K562 (cell line): Measurements from ENCODE around the gene RNF2. TPM values are rescaled to one million over a fixed set of nuclear protein-coding genes. Genes with fewer than 3 reads are reported as not detected.
A peak's percentile ranks its signal among the peaks of the same experiment; 100 is the strongest.

ENCODE experiments used
- ARID1B ChIP-seq: fragments of 450-650 bp; IDR thresholded peaks from 2 replicates; pipeline ENCODE4 v1.6.1; 2016; ENCODE audit warnings: antibody characterized with exemption, mild to moderate bottlenecking, inconsistent platforms
- BMI1 ChIP-seq: fragments of 150-350 bp; IDR thresholded peaks from 2 replicates; pipeline ENCODE4 v1.6.1; 2014; ENCODE audit warnings: low read length
- DACH1 ChIP-seq: fragments of 450-650 bp; IDR thresholded peaks from 2 replicates; pipeline ENCODE4 v1.6.1; 2018; ENCODE audit not compliant: partially characterized antibody
- E2F5 ChIP-seq: sonication (generic); formaldehyde crosslinking; IDR thresholded peaks from 2 replicates; pipeline ENCODE4 v1.8.0; 2022; ENCODE audit warnings: mild to moderate bottlenecking, missing genetic modification reagents
- EGR1 ChIP-seq: fragments of 450-650 bp; conservative IDR thresholded peaks from 2 replicates; pipeline ENCODE4 v1.6.1; 2017; ENCODE audit warnings: mild to moderate bottlenecking
- ESRRA ChIP-seq: fragments of 450-650 bp; IDR thresholded peaks from 2 replicates; pipeline ENCODE4 v1.6.1; 2014; ENCODE audit warnings: low read depth, mild to moderate bottlenecking, moderate library complexity, borderline replicate concordance
- ETS1 ChIP-seq: conservative IDR thresholded peaks from 2 replicates; pipeline ENCODE4 v1.6.1; 2011; ENCODE audit warnings: low read depth, mild to moderate bottlenecking, low read length; ENCODE audit not compliant: control insufficient read depth
- FOXO4 ChIP-seq: fragments of 450-650 bp; formaldehyde crosslinking; IDR thresholded peaks from 2 replicates; pipeline ENCODE4 v1.4.0; 2020; ENCODE audit warnings: mild to moderate bottlenecking, moderate library complexity
- GATAD2A ChIP-seq: fragments of 450-650 bp; IDR thresholded peaks from 2 replicates; pipeline ENCODE4 v1.6.1; 2017
- HINFP ChIP-seq: fragments of 450-650 bp; conservative IDR thresholded peaks from 2 replicates; pipeline ENCODE4 v1.6.1; 2016; ENCODE audit warnings: missing genetic modification characterization, low read depth, mild to moderate bottlenecking, control low read depth, missing compliant biosample characterization
- JUND ChIP-seq, 2 experiments: IDR thresholded peaks; 2 replicates in 1 of 2; 3 replicates in 1 of 2; pipeline ENCODE4 v1.6.1; 2011; ENCODE audit warnings: borderline replicate concordance in 2 of 2, low read depth in 2 of 2, low read length in 2 of 2, improper control_type of control experiment in 1 of 2, missing biosample characterization in 1 of 2, missing genetic modification characterization in 1 of 2, missing genetic modification reagents in 1 of 2
- MAZ ChIP-seq, 2 experiments: fragments of 450-650 bp in 1 of 2; sonication (generic) in 1 of 2; formaldehyde crosslinking; IDR thresholded peaks in 1 of 2; conservative IDR thresholded peaks in 1 of 2; 2 replicates each; pipeline versions ENCODE4 v1.4.0 to v1.5.0; 2020; ENCODE audit warnings: mild to moderate bottlenecking in 1 of 2, missing genetic modification reagents in 1 of 2
- MED1 ChIP-seq: sonication (generic); formaldehyde crosslinking; IDR thresholded peaks from 2 replicates; pipeline ENCODE4 v1.8.1; 2023; ENCODE audit warnings: missing genetic modification reagents, borderline replicate concordance
- MLX ChIP-seq, 2 experiments: fragments of 450-650 bp in 1 of 2; sonication (generic) in 1 of 2; formaldehyde crosslinking; conservative IDR thresholded peaks; 2 replicates each; pipeline versions ENCODE4 v1.4.0 to v1.8.1; 2020 to 2022; ENCODE audit warnings: mild to moderate bottlenecking in 1 of 2, missing genetic modification reagents in 1 of 2
- NFRKB ChIP-seq: fragments of 450-650 bp; IDR thresholded peaks from 2 replicates; pipeline ENCODE4 v1.6.1; 2016; ENCODE audit warnings: low read depth
- POLR2A ChIP-seq: fragments of 450-650 bp; conservative IDR thresholded peaks from 2 replicates; pipeline ENCODE4 v1.6.1; 2016
- RBM22 ChIP-seq: fragments of 200-400 bp; formaldehyde crosslinking; IDR thresholded peaks from 2 replicates; pipeline ENCODE4 v1.6.1; 2018; ENCODE audit warnings: low read length, low read depth; ENCODE audit not compliant: poor library complexity, severe bottlenecking
- RFX7 ChIP-seq: fragments of 250-450 bp; sonication (Bioruptor Pico); IDR thresholded peaks from 2 replicates; pipeline ENCODE4 v1.5.1; 2021; ENCODE audit warnings: mild to moderate bottlenecking
- SMAD4 ChIP-seq: fragments of 250-450 bp; sonication (Bioruptor Pico); conservative IDR thresholded peaks from 2 replicates; pipeline ENCODE4 v1.8.0; 2021; ENCODE audit warnings: inconsistent platforms, mild to moderate bottlenecking, moderate library complexity
- THAP7 ChIP-seq: fragments of 250-450 bp; sonication (Bioruptor Pico); IDR thresholded peaks from 2 replicates; pipeline ENCODE4 v1.5.0; 2021
- ZFPM2 ChIP-seq: fragments of 250-450 bp; sonication (Bioruptor Pico); IDR thresholded peaks from 2 replicates; pipeline ENCODE4 v1.5.1; 2022; ENCODE audit warnings: mild to moderate bottlenecking
- polyA plus RNA-seq, 8 experiments: library from polyadenylated mRNA; depleted of rRNA in 4 of 8; stranded (reverse) in 5 of 8; unstranded in 3 of 8; fragments of >200 nt; fragmentation: Nextera tagmentation in 2 of 8; fragmentation: Illumina TruSeq in 1 of 8; extraction: Ambion mirVana in 2 of 8; extraction: Trizol in 1 of 8; gene quantifications; 2 replicates each; pipeline versions ENCODE4 v1.2.1 to v1.2.3, GENCODE V29; 2011 to 2014; ENCODE audit warnings: inconsistent platforms in 1 of 8, missing spikeins in 1 of 8
- total RNA-seq, 7 experiments: library from RNA; depleted of rRNA in 6 of 7; stranded (reverse); fragments of >200 nt in 6 of 7; fragmentation: Illumina TruSeq in 2 of 7; extraction: Trizol in 2 of 7; gene quantifications; 2 replicates each; pipeline versions ENCODE4 v1.2.1 to v1.2.3, GENCODE V29; 2011 to 2021; ENCODE audit warnings: low replicate concordance in 1 of 7

RNF2 gene
- total and polyA plus RNA-seq, 9 of the 15 experiments (the other 6 are each of a cell fraction or from before 2014, with no cell fraction given), result 7.1 to 66.5 (median 32.9) TPM

GRCh38 chr1:185045814-185046492, 595 bp downstream of the RNF2 start (continued):
- TF ChIP-seq BMI1 (no peak), GATAD2A (0 out of 2 replicates have a peak, but pooled peaks have one; percentile 29), HINFP (tag) (no peak), FOXO4 (CRISPR knock-in tag) (no peak), DACH1 (no peak), NFRKB (no peak), ETS1 (no peak; the same call in 1 of the 2 replicates), RBM22 (peak; percentile 35), RFX7 (CRISPR knock-in tag) (no peak), ARID1B (0 out of 2 replicates have a peak, but pooled peaks have one; percentile 16), ZFPM2 (CRISPR knock-in tag) (no peak), EGR1 (peak; percentile 91), MED1 (CRISPR knock-in tag) (no peak), MLX (CRISPR knock-in tag; conservative IDR thresholded peaks at IDR 0.05) (no peak), ESRRA (no peak), POLR2A (peak; percentile 59), THAP7 (CRISPR knock-in tag) (no peak), MAZ (CRISPR knock-in tag; conservative IDR thresholded peaks at IDR 0.05 in 1 of 2, IDR thresholded peaks at IDR 0.05 in 1 of 2) (peak in 1 of 2 experiments; percentile 37; a peak in 3 of 4 replicates), JUND (IDR thresholded peaks at IDR 0.05; ENCODE audit: borderline replicate concordance, low read depth, low read length) (no peak), JUND (tag; IDR thresholded peaks at IDR 0.05; ENCODE audit: borderline replicate concordance, low read depth, low read length) (no peak), E2F5 (CRISPR knock-in tag) (no peak), SMAD4 (no peak; the same call in 1 of the 2 replicates)
